HEK293T (cell line): ENCODE data around the gene STK38.

ENCODE experiments used
- CTCF ChIA-PET: fragments of 350-600 bp; formaldehyde crosslinking; extraction: SDS; loops from one replicate; lab custom pipeline; 2021; ENCODE audit warnings: antibody characterized with exemption, inconsistent platforms; lab: Yijun Ruan, JAX
- POLR2A ChIA-PET: fragments of 350-600 bp; formaldehyde crosslinking; extraction: SDS; loops from one replicate; lab custom pipeline; 2020; ENCODE audit warnings: antibody characterized with exemption, inconsistent platforms; lab: Yijun Ruan, JAX
- DNase-seq: peaks from one replicate; pipeline ENCODE4 v3.0.0; 2012; ENCODE audit warnings: mixed read lengths; ENCODE audit errors: extremely low spot score
- ARNT ChIP-seq: fragments of 450-650 bp; IDR thresholded peaks from 2 replicates; pipeline ENCODE4 v1.6.1; 2017; ENCODE audit warnings: mild to moderate bottlenecking
- BHLHE40 ChIP-seq: fragments of 450-650 bp; IDR thresholded peaks from 2 replicates; pipeline ENCODE4 v1.6.1; 2016; ENCODE audit warnings: mild to moderate bottlenecking, moderate library complexity, borderline replicate concordance
- CTBP1 ChIP-seq: fragments of 450-650 bp; IDR thresholded peaks from 2 replicates; pipeline ENCODE4 v1.6.1; 2016; ENCODE audit warnings: borderline replicate concordance
- ELF4 ChIP-seq: fragments of 450-650 bp; IDR thresholded peaks from 2 replicates; pipeline ENCODE4 v1.6.1; 2017; ENCODE audit warnings: antibody characterized with exemption
- FOXA1 ChIP-seq: fragments of 450-650 bp; IDR thresholded peaks from 2 replicates; pipeline ENCODE4 v1.6.1; 2016; ENCODE audit warnings: mild to moderate bottlenecking
- FOXK2 ChIP-seq: fragments of 450-650 bp; IDR thresholded peaks from 2 replicates; pipeline ENCODE4 v1.6.1; 2016; ENCODE audit warnings: mild to moderate bottlenecking
- FOXM1 ChIP-seq: fragments of 450-650 bp; IDR thresholded peaks from 2 replicates; pipeline ENCODE4 v1.6.1; 2017; ENCODE audit warnings: mild to moderate bottlenecking, borderline replicate concordance
- HDGF ChIP-seq: fragments of 450-650 bp; IDR thresholded peaks from 2 replicates; pipeline ENCODE4 v1.6.1; 2017; ENCODE audit warnings: antibody characterized with exemption, borderline replicate concordance
- L3MBTL2 ChIP-seq: fragments of 450-650 bp; conservative IDR thresholded peaks from 2 replicates; pipeline ENCODE4 v1.6.1; 2016; ENCODE audit warnings: mild to moderate bottlenecking
- LEF1 ChIP-seq: fragments of 450-650 bp; IDR thresholded peaks from 2 replicates; pipeline ENCODE4 v1.6.1; 2017; ENCODE audit warnings: mild to moderate bottlenecking, borderline replicate concordance
- NFRKB ChIP-seq: fragments of 450-650 bp; IDR thresholded peaks from 2 replicates; pipeline ENCODE4 v1.6.1; 2016; ENCODE audit warnings: mild to moderate bottlenecking, moderate library complexity
- SP1 ChIP-seq: fragments of 450-650 bp; IDR thresholded peaks from 2 replicates; pipeline ENCODE4 v1.6.1; 2017
- SUZ12 ChIP-seq: fragments of 450-650 bp; IDR thresholded peaks from 2 replicates; pipeline ENCODE4 v1.6.1; 2016; ENCODE audit warnings: mild to moderate bottlenecking
- TARDBP ChIP-seq: fragments of 450-650 bp; IDR thresholded peaks from 2 replicates; pipeline ENCODE4 v1.6.1; 2016
- ZNF384 ChIP-seq: fragments of 450-650 bp; IDR thresholded peaks from 2 replicates; pipeline ENCODE4 v1.6.1; 2016
- TF ChIP-seq, protein P1 (sequence below): fragments of 450-650 bp; IDR thresholded peaks from 2 replicates; pipeline ENCODE4 v1.6.1; 2016

The STK38 gene

DNA sequence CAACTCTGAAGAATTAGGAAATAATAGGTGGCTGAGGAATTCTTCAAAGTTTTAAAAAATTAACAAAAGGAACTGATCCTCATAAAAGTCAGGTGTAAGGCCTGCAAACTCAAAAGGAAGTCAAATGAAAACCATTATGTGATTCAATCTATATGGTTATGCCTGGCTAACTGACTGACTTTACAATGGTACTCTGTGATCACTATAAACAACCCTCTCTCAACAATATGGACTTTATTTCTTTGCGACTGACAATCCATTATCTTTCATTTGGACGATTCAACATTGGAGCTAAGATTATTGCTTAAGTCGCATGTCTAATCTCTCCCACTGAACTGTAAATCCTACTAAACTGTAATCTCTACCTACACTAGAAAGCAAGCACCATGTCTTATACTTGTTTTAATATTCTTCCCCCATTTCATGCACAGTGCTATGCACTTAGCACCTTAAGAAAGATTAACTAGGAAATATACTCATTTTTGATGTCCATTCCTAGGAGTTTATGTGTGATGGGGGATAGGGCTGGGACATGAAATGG is 1.4 kb downstream of the STK38 start:
- no peak for DNase-seq
- ChIA-PET POLR2A (interaction anchor here (0.9 kb wide), 1 partner anchor 52 kb away, joined by 4 read pairs; no protein-coding TSS in a partner anchor), CTCF (interaction anchor here (0.6 to 0.8 kb wide), 2 partner anchors 11 to 650 kb away, joined by 3 read pairs; no protein-coding TSS in a partner anchor)
- TF ChIP-seq FOXK2 (no peak), ELF4 (no peak), CTBP1 (no peak), FOXA1 (no peak), BHLHE40 (no peak), TARDBP (no peak), ZNF384 (no peak), FOXM1 (no peak), HDGF (no peak), NFRKB (no peak), LEF1 (no peak), SUZ12 (no peak), L3MBTL2 (no peak), SP1 (no peak), ARNT (no peak)
- TF ChIP-seq, protein P1, sequence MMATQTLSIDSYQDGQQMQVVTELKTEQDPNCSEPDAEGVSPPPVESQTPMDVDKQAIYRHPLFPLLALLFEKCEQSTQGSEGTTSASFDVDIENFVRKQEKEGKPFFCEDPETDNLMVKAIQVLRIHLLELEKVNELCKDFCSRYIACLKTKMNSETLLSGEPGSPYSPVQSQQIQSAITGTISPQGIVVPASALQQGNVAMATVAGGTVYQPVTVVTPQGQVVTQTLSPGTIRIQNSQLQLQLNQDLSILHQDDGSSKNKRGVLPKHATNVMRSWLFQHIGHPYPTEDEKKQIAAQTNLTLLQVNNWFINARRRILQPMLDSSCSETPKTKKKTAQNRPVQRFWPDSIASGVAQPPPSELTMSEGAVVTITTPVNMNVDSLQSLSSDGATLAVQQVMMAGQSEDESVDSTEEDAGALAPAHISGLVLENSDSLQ, result no peak

DNA sequence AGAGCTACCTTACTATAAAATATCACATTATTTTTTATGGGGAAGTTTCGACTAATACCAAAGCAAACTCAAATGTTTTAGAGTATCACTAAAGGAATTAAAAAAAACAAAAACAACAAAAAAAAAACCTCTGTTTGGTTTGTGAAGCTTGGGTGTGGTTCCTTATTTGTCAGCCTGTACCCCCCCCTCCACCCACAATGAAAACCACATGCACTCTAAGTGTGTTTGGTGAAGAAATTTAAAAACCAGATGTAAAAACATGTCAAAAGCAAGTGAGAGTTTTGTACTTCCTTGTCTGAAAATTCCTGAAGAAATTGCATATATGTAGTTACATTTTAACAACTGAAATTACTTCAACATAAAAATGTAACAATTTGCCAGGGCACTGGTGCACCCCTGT is 3.1 kb downstream of the STK38 start:
- TF ChIP-seq NFRKB, result no peak
- TF ChIP-seq TARDBP, result no peak
- no peak for TF ChIP-seq SUZ12
- no peak for TF ChIP-seq SP1
- TF ChIP-seq FOXM1, result no peak
- TF ChIP-seq L3MBTL2, result no peak
- TF ChIP-seq ZNF384, result no peak
- TF ChIP-seq FOXK2, result no peak
- TF ChIP-seq ARNT, result no peak
- TF ChIP-seq, protein P1, result no peak
- no peak for TF ChIP-seq FOXA1
- no peak for TF ChIP-seq LEF1
- no peak for TF ChIP-seq BHLHE40
- TF ChIP-seq HDGF, result no peak
- no peak for DNase-seq
- ChIA-PET POLR2A (no interaction called here), CTCF (interaction anchor here (0.8 kb wide), 1 partner anchor 35 kb away, joined by 3 read pairs; no protein-coding TSS in a partner anchor)

DNA sequence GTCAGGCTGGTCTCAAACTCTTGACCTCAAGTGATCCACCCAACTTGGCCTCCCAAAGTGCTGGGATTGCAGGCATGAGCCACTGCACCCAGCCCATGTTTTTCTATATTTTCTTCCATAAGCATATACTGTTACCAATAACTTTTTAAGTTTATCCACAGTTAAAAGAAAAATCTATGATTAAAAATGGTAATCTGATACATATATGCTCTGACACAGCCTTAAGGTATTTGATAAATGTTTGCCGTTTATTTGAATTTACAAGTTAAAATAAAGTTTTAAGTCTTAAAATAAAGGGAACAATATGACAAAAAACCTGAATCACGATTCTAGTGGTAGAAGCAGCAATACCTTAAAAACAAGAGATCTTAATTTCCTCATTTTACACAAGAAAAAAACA is 5.2 kb downstream of the STK38 start:
- ChIA-PET POLR2A (no interaction called here), CTCF (no interaction called here)
- DNase-seq, result no peak
- no peak for TF ChIP-seq BHLHE40
- no peak for TF ChIP-seq ELF4
- TF ChIP-seq NFRKB, result no peak
- TF ChIP-seq HDGF, result no peak
- no peak for TF ChIP-seq ZNF384
- no peak for TF ChIP-seq ARNT
- no peak for TF ChIP-seq LEF1
- no peak for TF ChIP-seq CTBP1
- TF ChIP-seq FOXM1, result no peak
- TF ChIP-seq, protein P1, result no peak
- no peak for TF ChIP-seq FOXA1
- no peak for TF ChIP-seq SUZ12
- TF ChIP-seq SP1, result no peak
- TF ChIP-seq L3MBTL2, result no peak
- TF ChIP-seq TARDBP, result no peak
- no peak for TF ChIP-seq FOXK2

DNA sequence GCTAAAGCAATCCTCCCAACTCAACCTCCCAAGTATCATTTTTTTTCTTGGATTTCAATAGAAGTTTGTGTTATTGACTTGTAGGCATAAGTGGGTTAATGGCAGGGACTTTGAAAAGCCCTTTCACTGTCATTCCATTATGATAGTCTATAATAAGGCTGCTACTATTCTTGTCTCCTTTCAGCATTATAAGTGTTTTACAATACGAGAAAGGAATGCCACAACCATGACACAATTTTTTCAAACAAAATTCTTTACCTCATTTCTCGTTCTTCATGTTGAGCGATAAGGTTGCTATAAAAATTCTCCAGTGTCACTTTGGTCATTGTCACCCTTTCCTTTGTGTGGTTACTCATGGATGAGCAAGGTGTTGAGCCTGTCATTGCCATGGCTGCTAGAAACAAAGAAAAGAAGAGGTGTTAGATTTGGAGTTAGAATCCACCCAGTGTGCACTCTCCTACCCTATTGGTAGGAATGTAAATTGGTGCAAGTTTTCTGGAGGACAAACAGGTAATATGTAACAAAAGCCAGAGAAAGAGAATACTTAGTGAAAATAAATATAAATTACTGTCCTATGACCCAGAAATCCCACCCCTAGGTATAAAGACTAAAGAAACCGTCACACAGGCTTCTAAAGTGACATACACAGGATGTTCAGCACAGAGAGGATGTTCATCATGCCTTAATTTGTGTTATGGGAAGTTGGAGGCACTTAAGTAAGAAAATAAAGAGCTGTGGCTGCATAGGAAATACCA is 7.3 kb downstream of the STK38 start:
- ChIA-PET CTCF (interaction anchor here (0.8 kb wide), 1 partner anchor 171 kb away, joined by 3 read pairs; no protein-coding TSS in a partner anchor), POLR2A (no interaction called here)
- no peak for DNase-seq
- no peak for TF ChIP-seq ELF4
- TF ChIP-seq FOXA1, result no peak
- TF ChIP-seq NFRKB, result no peak
- no peak for TF ChIP-seq FOXK2
- no peak for TF ChIP-seq L3MBTL2
- TF ChIP-seq, protein P1, result no peak
- no peak for TF ChIP-seq CTBP1
- no peak for TF ChIP-seq SP1
- no peak for TF ChIP-seq TARDBP
- TF ChIP-seq ARNT, result no peak
- no peak for TF ChIP-seq LEF1
- no peak for TF ChIP-seq SUZ12
